K562 (cell line): ENCODE measurements around the gene DGCR6L. TPM values are rescaled to one million over a fixed set of nuclear protein-coding genes. Genes with fewer than 3 reads are reported as not detected.

Experiments
- BMI1 ChIP-seq: fragments of 150-350 bp; IDR thresholded peaks from 2 replicates; pipeline ENCODE4 v1.6.1; 2014; ENCODE audit warnings: low read length
- CEBPZ ChIP-seq: fragments of 150-350 bp; IDR thresholded peaks from 2 replicates; pipeline ENCODE4 v1.6.1; 2014; ENCODE audit warnings: low read depth, mild to moderate bottlenecking, low read length, borderline replicate concordance
- DNMT1 ChIP-seq: fragments of 450-650 bp; IDR thresholded peaks from 2 replicates; pipeline ENCODE4 v1.6.1; 2016; ENCODE audit warnings: antibody characterized with exemption, mild to moderate bottlenecking
- FOXP1 ChIP-seq: sonication (generic); formaldehyde crosslinking; IDR thresholded peaks from 2 replicates; pipeline ENCODE4 v1.8.0; 2022; ENCODE audit warnings: mild to moderate bottlenecking, missing genetic modification reagents
- GTF2E2 ChIP-seq: fragments of 200-800 bp; sonication (Bioruptor generic); IDR thresholded peaks from 2 replicates; pipeline ENCODE4 v1.6.1; 2016; ENCODE audit warnings: missing genetic modification characterization, missing compliant biosample characterization
- HOXB6 ChIP-seq: fragments of 250-450 bp; sonication (Bioruptor Pico); IDR thresholded peaks from 2 replicates; pipeline ENCODE4 v1.5.1; 2022; ENCODE audit warnings: mild to moderate bottlenecking, borderline replicate concordance
- JUN ChIP-seq, 2 experiments: sonication (generic) in 1 of 2; formaldehyde crosslinking in 1 of 2; IDR thresholded peaks; 2 replicates each; pipeline versions ENCODE4 v1.6.1 to v1.8.0; 2012 to 2022; ENCODE audit warnings: borderline replicate concordance in 2 of 2, mild to moderate bottlenecking in 2 of 2, improper control_type of control experiment in 1 of 2, low read depth in 1 of 2, low read length in 1 of 2, missing genetic modification reagents in 1 of 2
- MAFF ChIP-seq: IDR thresholded peaks from 2 replicates; pipeline ENCODE4 v1.6.1; 2012; ENCODE audit warnings: low read length, improper control_type of control experiment
- NFIX ChIP-seq: fragments of 250-450 bp; sonication (Bioruptor Pico); IDR thresholded peaks from 2 replicates; pipeline ENCODE4 v1.4.0; 2020; ENCODE audit warnings: low read depth, mild to moderate bottlenecking, moderate library complexity
- RFX1 ChIP-seq: fragments of 450-650 bp; IDR thresholded peaks from 2 replicates; pipeline ENCODE4 v1.6.1; 2016; ENCODE audit warnings: mild to moderate bottlenecking, moderate library complexity
- TAL1 ChIP-seq: fragments of 450-650 bp; IDR thresholded peaks from 2 replicates; pipeline ENCODE4 v1.6.1; 2016; ENCODE audit warnings: mild to moderate bottlenecking
- TCF15 ChIP-seq: fragments of 250-450 bp; sonication (Bioruptor Pico); IDR thresholded peaks from 2 replicates; pipeline ENCODE4 v1.8.0; 2022; ENCODE audit warnings: moderate library complexity, mild to moderate bottlenecking, inconsistent platforms
- TFAM ChIP-seq: fragments of 250-450 bp; sonication (Bioruptor Pico); conservative IDR thresholded peaks from 2 replicates; pipeline ENCODE4 v1.5.0; 2021; ENCODE audit warnings: mild to moderate bottlenecking, moderate library complexity
- THAP12 ChIP-seq: fragments of 250-450 bp; sonication (Bioruptor Pico); IDR thresholded peaks from 2 replicates; pipeline ENCODE4 v1.9.0; 2021; ENCODE audit warnings: mild to moderate bottlenecking, inconsistent platforms
- ZBTB17 ChIP-seq: fragments of 450-650 bp; formaldehyde crosslinking; IDR thresholded peaks from 2 replicates; pipeline ENCODE4 v1.4.0; 2020; ENCODE audit warnings: mild to moderate bottlenecking
- ZBTB33 ChIP-seq: sonication (generic); formaldehyde crosslinking; IDR thresholded peaks from 2 replicates; pipeline ENCODE4 v1.8.1; 2023; ENCODE audit warnings: mild to moderate bottlenecking, missing genetic modification reagents
- ZNF143 ChIP-seq: sonication (generic); formaldehyde crosslinking; IDR thresholded peaks from 2 replicates; pipeline ENCODE4 v1.9.0; 2022; ENCODE audit warnings: mild to moderate bottlenecking, missing genetic modification reagents
- ZNF511 ChIP-seq: sonication (generic); formaldehyde crosslinking; IDR thresholded peaks from 2 replicates; pipeline ENCODE4 v1.8.0; 2022; ENCODE audit warnings: mild to moderate bottlenecking, missing genetic modification reagents
- polyA plus RNA-seq, 8 experiments: library from polyadenylated mRNA; depleted of rRNA in 4 of 8; stranded (reverse) in 5 of 8; unstranded in 3 of 8; fragments of >200 nt; fragmentation: Nextera tagmentation in 2 of 8; fragmentation: Illumina TruSeq in 1 of 8; extraction: Ambion mirVana in 2 of 8; extraction: Trizol in 1 of 8; gene quantifications; 2 replicates each; pipeline versions ENCODE4 v1.2.1 to v1.2.3, GENCODE V29; 2011 to 2014; ENCODE audit warnings: inconsistent platforms in 1 of 8, missing spikeins in 1 of 8
- total RNA-seq, 7 experiments: library from RNA; depleted of rRNA in 6 of 7; stranded (reverse); fragments of >200 nt in 6 of 7; fragmentation: Illumina TruSeq in 2 of 7; extraction: Trizol in 2 of 7; gene quantifications; 2 replicates each; pipeline versions ENCODE4 v1.2.1 to v1.2.3, GENCODE V29; 2011 to 2021; ENCODE audit warnings: low replicate concordance in 1 of 7

DGCR6L gene
- total and polyA plus RNA-seq, 9 of the 15 experiments (the other 6 are each of a cell fraction or from before 2014, with no cell fraction given): 3.6 to 151 (median 51.0) TPM

- no peak for TF ChIP-seq TCF15 (CRISPR knock-in tag)
- TF ChIP-seq GTF2E2 (tag): no peak
- TF ChIP-seq BMI1: no peak
- no peak for TF ChIP-seq JUN (IDR thresholded peaks at IDR 0.05; ENCODE audit: borderline replicate concordance, low read depth, low read length)
- TF ChIP-seq JUN (CRISPR knock-in tag; IDR thresholded peaks at IDR 0.05; ENCODE audit: borderline replicate concordance): no peak
- TF ChIP-seq THAP12 (CRISPR knock-in tag): peak; percentile 33; the same call in 1 of the 2 replicates
- TF ChIP-seq MAFF: no peak
- TF ChIP-seq NFIX: no peak
- TF ChIP-seq ZNF511 (CRISPR knock-in tag): peak; percentile 32; the same call in 1 of the 2 replicates
- no peak for TF ChIP-seq ZBTB17 (CRISPR knock-in tag)
- TF ChIP-seq RFX1: no peak
- TF ChIP-seq FOXP1 (CRISPR knock-in tag): no peak
- TF ChIP-seq HOXB6 (CRISPR knock-in tag): no peak
- TF ChIP-seq ZNF143 (CRISPR knock-in tag): peak; percentile 41; the same call in 1 of the 2 replicates
- no peak for TF ChIP-seq CEBPZ
- no peak for TF ChIP-seq TFAM (CRISPR knock-in tag)
- no peak for TF ChIP-seq TAL1
- no peak for TF ChIP-seq DNMT1
- TF ChIP-seq ZBTB33 (CRISPR knock-in tag): peak; percentile 73; the same call in 1 of the 2 replicates
Observed at GRCh38 chr22:20354238-20354975, 34.5 kb upstream of the DGCR6L start (continued).
